ENCODE data around the gene CD101.

GRCh38 chr1:117076648-117077047 is 75.1 kb downstream of the CD101 start:
- TF ChIP-seq CTCF (IDR thresholded peaks at IDR 0.05; ENCODE audit: insufficient read depth, low read length) (no peak), REST (IDR thresholded peaks at IDR 0.05; ENCODE audit: insufficient replicate concordance, low read depth) (no peak), POLR2AphosphoS5 (IDR thresholded peaks at IDR 0.05; ENCODE audit: low read depth) (no peak)
